ENCODE results near the gene COL5A1. TPM values are rescaled to one million over a fixed set of nuclear protein-coding genes. Genes with fewer than 3 reads are reported as not detected.

Gene COL5A1
- total RNA-seq, 1 donor from 2014 or later, result 87.7 TPM

- Histone ChIP-seq H3K4me3 (ENCODE audit: low read depth, low read length) (no peak overlapping the region), H3K36me3 (ENCODE audit: control insufficient read depth, insufficient read depth, low read length) (no peaks in the 10 kb centered on the region), H3K27me3 (ENCODE audit: control insufficient read depth, insufficient read depth, low read length) (no peaks in the 10 kb centered on the region)
- DNase-seq (ENCODE audit: low read depth), result no peak
- no peak for TF ChIP-seq CTCF (IDR thresholded peaks at IDR 0.05; ENCODE audit: insufficient read depth, low read length, poor library complexity, severe bottlenecking)
These were observed 182.0 kb downstream of the COL5A1 start for GRCh38 chr9:134823623-134824022.

GRCh38 chr9:134824583-134824982 is 183.0 kb downstream of the COL5A1 start:
- no peak overlapping the region for H3K4me3 ChIP-seq (ENCODE audit: low read depth, low read length)
- H3K36me3 ChIP-seq (ENCODE audit: control insufficient read depth, insufficient read depth, low read length), result no peaks in the 10 kb centered on the region
- no peaks in the 10 kb centered on the region for H3K27me3 ChIP-seq (ENCODE audit: control insufficient read depth, insufficient read depth, low read length)
- DNase-seq (ENCODE audit: low read depth), result no peak
- TF ChIP-seq CTCF (IDR thresholded peaks at IDR 0.05; ENCODE audit: insufficient read depth, low read length, poor library complexity, severe bottlenecking), result no peak

- Histone ChIP-seq H3K27me3 (ENCODE audit: control insufficient read depth, insufficient read depth, low read length) (no peaks in the 10 kb centered on the region), H3K36me3 (ENCODE audit: control insufficient read depth, insufficient read depth, low read length) (no peaks in the 10 kb centered on the region), H3K4me3 (ENCODE audit: low read depth, low read length) (no peak overlapping the region)
- DNase-seq (ENCODE audit: low read depth), result no peak
- no peak for TF ChIP-seq CTCF (IDR thresholded peaks at IDR 0.05; ENCODE audit: insufficient read depth, low read length, poor library complexity, severe bottlenecking)
These were observed 183.4 kb downstream of the COL5A1 start for GRCh38 chr9:134825025-134825424.

GRCh38 chr9:134826336-134827285 is 185.0 kb downstream of the COL5A1 start:
- no peaks in the 10 kb centered on the region for H3K27me3 ChIP-seq (ENCODE audit: control insufficient read depth, insufficient read depth, low read length)
- TF ChIP-seq CTCF (IDR thresholded peaks at IDR 0.05; ENCODE audit: insufficient read depth, low read length, poor library complexity, severe bottlenecking), result no peak
- H3K36me3 ChIP-seq (ENCODE audit: control insufficient read depth, insufficient read depth, low read length), result no peaks in the 10 kb centered on the region
- H3K4me3 ChIP-seq (ENCODE audit: low read depth, low read length), result no peak overlapping the region
- no peak for DNase-seq (ENCODE audit: low read depth)

GRCh38 chr9:134827559-134827958 is 186.0 kb downstream of the COL5A1 start:
- no peaks in the 10 kb centered on the region for H3K27me3 ChIP-seq (ENCODE audit: control insufficient read depth, insufficient read depth, low read length)
- H3K36me3 ChIP-seq (ENCODE audit: control insufficient read depth, insufficient read depth, low read length), result no peaks in the 10 kb centered on the region
- no peak for DNase-seq (ENCODE audit: low read depth)
- no peak overlapping the region for H3K4me3 ChIP-seq (ENCODE audit: low read depth, low read length)
- TF ChIP-seq CTCF (IDR thresholded peaks at IDR 0.05; ENCODE audit: insufficient read depth, low read length, poor library complexity, severe bottlenecking), result no peak

Data from kidney epithelial cell (primary cell).